AG04449 (cell line): Measurements from ENCODE around the gene TRIP4.
"Not testable (repeated sequence)": the region's sequence is repeated elsewhere in the genome, so short reads cannot be mapped to it uniquely, and the experiment has no call there.

ENCODE experiments used
- CTCF ChIA-PET: fragments of 350-600 bp; formaldehyde crosslinking; extraction: SDS; loops from one replicate; lab custom pipeline; 2021; ENCODE audit warnings: antibody characterized with exemption; lab: Yijun Ruan, JAX
- POLR2A ChIA-PET: fragments of 400-600, 350-600 bp; formaldehyde crosslinking; extraction: SDS; loops from one replicate; lab custom pipeline; 2020; ENCODE audit warnings: antibody characterized with exemption, inconsistent platforms; lab: Yijun Ruan, JAX
- DNase-seq: peaks from one replicate; pipeline ENCODE4 v3.0.0-alpha.2; 2010; ENCODE audit warnings: low read depth, low spot score
- H3K4me3 ChIP-seq: 2 replicates; pipeline ENCODE4 v1.5.1; 2011; ENCODE audit warnings: low read depth, mild to moderate bottlenecking, control low read depth, low read length
- TF ChIP-seq, protein P1 (sequence below): IDR thresholded peaks from one replicate; pipeline ENCODE4 v1.5.1; 2011; ENCODE audit warnings: mild to moderate bottlenecking, moderate library complexity, low read length, control low read depth, inconsistent platforms; ENCODE audit not compliant: insufficient read depth; ENCODE audit errors: missing control alignments

Gene TRIP4

DNA sequence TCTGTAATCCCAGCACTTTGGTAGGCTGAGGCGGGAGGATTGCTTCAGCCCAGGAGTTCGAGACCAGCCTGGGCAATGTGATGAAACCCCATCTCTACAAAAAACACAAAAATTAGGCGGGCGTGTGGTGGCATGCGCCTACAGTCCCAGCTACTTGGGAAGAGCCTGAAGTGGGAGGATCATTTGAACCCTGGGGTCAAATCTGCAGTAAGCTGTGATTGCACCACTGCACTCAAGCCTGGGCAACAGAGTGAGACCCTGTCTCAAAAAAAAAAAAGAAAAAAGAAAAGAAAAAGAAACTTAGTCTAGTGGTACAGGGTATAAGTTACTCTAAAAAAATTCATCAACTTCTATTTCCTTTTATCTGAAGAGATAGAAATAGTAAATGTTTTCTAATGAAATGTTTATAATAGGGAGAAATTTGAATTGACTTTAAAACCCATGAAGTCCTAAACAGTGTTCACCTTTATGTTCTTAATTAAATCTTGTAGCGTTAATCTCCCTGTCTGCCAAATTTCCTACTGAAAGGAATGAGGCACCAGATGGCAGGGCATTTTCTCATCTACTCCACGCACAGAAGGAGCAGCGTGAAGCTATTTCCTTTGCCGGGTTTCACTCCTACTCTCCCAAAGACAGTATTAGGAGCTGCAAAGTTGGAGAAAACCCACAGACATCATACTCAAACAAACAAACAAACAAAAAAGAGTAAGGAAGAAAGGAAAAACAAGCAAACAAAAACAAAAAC lies 8.2 kb upstream of the TRIP4 start:
- ChIA-PET POLR2A (no interaction called here), CTCF (interaction anchor here (0.7 kb wide), 1 partner anchor 175 kb away, joined by 4 read pairs; no protein-coding TSS in a partner anchor)
- TF ChIP-seq, protein P1, sequence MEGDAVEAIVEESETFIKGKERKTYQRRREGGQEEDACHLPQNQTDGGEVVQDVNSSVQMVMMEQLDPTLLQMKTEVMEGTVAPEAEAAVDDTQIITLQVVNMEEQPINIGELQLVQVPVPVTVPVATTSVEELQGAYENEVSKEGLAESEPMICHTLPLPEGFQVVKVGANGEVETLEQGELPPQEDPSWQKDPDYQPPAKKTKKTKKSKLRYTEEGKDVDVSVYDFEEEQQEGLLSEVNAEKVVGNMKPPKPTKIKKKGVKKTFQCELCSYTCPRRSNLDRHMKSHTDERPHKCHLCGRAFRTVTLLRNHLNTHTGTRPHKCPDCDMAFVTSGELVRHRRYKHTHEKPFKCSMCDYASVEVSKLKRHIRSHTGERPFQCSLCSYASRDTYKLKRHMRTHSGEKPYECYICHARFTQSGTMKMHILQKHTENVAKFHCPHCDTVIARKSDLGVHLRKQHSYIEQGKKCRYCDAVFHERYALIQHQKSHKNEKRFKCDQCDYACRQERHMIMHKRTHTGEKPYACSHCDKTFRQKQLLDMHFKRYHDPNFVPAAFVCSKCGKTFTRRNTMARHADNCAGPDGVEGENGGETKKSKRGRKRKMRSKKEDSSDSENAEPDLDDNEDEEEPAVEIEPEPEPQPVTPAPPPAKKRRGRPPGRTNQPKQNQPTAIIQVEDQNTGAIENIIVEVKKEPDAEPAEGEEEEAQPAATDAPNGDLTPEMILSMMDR: no peak
- DNase-seq: no peak
- peak overlapping the region; percentile 19 for H3K4me3 ChIP-seq

DNA sequence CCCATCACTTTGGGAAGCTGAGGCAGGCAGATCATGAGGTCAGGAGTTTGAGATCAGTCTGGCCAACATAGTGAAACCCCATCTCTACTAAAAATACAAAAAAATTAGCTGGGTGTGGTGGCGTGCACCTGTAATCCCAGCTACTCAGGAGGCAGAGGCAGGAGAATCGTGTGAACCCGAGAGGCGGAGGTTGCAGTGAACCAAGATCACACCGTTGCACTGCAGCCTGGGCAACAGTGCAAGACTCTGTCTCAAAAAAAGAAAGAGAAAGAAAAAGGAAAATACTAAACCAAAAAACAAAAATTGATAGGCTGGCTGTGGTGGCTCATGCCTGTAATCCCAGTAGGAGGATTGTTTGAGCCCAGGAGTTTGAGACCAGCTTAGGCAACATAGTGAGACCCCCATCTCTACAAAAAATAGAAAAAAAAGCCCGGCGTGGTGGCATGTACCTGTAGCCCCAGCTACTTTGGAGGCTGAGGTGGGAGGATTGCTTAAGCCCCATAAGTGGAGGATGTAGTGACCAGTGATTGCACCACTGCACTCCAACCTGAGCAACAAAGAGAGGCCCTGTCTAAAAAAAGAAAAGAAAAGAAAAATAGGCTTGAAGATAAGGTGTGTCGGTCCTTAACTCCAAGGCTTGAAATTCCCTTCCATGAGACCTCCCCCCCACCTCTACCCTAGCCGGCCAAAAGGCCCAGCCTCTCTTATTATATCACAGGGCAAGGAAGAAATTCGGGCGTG lies 7.3 kb upstream of the TRIP4 start:
- DNase-seq, POLR2A ChIA-PET: not testable (repeated sequence)
- H3K4me3 ChIP-seq: peak overlapping the region; percentile 67
- CTCF ChIA-PET: interaction anchor here (0.7 kb wide), 1 partner anchor 176 kb away, joined by 4 read pairs; no protein-coding TSS in a partner anchor

DNA sequence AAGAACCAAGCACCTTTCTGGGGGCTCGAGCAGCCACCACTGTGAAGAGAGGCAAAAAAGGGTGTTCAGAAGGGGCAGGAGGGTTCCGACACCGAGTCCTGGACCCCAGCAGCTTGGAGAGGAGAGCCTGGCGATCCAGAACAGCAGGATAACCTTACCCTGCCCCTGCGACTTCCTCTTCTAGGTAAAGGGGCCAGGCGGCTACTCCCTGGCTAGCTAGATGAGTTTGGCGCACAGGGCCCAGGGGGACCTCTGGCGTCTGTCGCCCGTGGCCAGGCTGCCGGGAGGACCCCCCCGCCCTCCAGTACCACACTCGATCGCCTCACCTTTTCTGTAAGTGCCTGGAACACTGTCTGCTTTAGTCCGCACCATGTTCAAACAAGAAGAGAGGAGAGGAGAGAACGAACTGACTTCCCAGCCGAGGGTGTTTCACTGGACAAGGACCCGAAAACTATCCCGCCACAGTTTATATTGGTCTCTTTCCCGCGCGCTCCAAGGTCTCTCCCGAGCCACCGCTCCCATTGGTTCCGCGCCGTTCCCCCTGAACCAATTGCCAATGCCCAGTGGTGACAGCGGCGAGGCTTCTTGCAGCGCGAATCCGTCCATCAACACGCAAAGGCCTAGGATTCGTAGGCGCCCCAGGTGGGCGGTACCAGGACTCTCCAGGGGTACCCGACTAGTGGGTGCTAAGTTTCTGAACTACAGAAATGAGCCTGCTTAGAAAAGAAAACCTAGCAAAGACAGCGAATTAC lies 6.5 kb upstream of the TRIP4 start, which contains the start of gene PCLAF:
PCLAF (minus strand) TSS at position 442 of the 752 bp plus-strand sequence; CDS start at position 372, 70 bp downstream.
- TF ChIP-seq, protein P1: no peak
- POLR2A ChIA-PET: no interaction called here
- CTCF ChIA-PET: interaction anchor here (1.4 kb wide), 1 partner anchor 16 kb away, joined by 3 read pairs; no protein-coding TSS in a partner anchor
- DNase-seq: peak; percentile 60
- H3K4me3 ChIP-seq: peak within 1 kb of the TSS; percentile 67

DNA sequence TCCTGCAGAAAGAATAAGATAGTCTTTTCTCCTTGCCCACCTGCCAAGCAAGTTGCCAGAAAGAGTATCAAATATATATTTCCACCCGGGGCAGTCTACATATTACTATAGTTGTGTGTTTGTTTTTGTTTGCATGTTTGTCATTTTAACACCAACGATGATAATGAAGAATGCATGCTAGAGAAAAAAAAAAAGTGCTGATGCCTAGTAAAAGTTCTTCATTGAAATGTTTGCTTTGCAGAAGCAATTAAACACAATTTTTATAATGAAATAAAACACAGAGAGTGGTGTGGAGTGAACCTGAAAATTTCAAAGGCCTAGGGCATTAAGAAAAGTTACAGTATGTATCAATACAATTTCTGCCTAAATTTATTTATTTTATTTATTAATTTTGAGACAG lies 3.9 kb upstream of the TRIP4 start:
- no peak for DNase-seq
- ChIA-PET CTCF (no interaction called here), POLR2A (no interaction called here)
- TF ChIP-seq, protein P1: no peak
- no peak overlapping the region for H3K4me3 ChIP-seq

DNA sequence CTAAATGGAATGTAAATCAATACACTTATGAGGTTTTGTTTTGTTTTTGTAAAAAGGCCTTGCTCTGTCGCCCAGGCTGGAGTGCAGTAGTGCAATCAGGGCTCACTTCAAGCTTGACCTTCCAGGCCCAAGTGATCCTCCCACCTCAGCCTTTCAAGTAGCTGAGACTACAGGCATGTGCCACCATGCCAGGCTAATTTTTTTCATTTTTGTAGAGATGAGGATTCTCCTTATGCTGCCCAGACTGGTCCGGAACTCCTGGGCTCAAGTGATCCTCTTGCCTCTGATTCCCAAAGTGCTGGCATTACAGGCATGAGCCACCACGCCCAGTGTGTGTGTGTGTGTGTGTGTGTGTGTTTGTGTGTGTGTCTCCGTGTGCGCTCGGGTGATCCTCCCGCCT lies 1.3 kb upstream of the TRIP4 start:
- CTCF ChIA-PET: interaction anchor here (1.8 kb wide), 1 partner anchor 224 kb away, joined by 5 read pairs; the partner anchor contains the start of gene PPIB
- no peak overlapping the region for H3K4me3 ChIP-seq
- DNase-seq: no peak
- TF ChIP-seq, protein P1: no peak
- POLR2A ChIA-PET: no interaction called here

DNA sequence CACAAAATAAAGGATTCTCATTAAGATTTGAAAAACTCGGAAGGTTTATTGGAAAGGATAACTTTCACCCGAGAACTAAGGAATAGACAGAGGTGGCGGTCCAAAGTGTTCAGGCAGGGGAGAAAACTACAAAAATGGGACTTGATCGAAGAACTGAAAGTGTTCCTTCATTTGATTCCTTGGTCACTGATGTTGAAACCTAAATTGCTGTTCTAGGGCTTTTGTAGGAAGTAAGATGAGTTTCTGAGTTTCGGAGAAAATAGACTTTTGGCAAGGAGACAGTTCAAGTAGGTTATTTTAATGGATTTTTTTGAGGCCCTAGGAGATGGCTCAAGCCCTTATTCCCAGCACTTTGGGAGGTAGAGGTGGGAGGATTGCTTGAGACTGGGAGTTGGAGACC lies 1.4 kb downstream of the TRIP4 start:
- H3K4me3 ChIP-seq: peak overlapping the region; percentile 34
- CTCF ChIA-PET: no interaction called here
- TF ChIP-seq, protein P1: no peak
- no peak for DNase-seq
- POLR2A ChIA-PET: no interaction called here

DNA sequence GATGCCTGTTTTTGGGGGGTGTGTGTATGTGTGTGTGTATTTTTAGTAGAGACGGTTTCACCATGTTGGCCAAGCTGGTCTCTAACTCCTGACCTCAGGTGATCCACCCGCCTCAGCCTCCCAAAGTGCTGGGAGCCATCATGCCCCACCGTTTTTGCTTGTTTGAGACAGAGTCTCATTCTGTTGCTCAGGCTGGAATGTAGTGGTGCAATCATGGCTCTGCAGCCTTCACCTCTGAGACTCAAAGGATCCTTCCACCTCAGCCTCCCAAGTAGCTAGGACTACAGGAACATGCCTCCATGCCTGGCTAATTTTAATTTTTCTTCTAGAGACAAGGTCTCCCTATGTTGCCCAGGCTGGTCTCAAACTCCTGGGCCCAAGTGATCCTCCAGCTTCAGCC lies 4.8 kb downstream of the TRIP4 start:
- H3K4me3 ChIP-seq, DNase-seq, CTCF ChIA-PET, POLR2A ChIA-PET: not testable (repeated sequence)
